Thyroid gland (tissue), 4 donors: ENCODE results near the gene JAG2. TPM values are rescaled to one million over a fixed set of nuclear protein-coding genes. Genes with fewer than 3 reads are reported as not detected.

Experiments used
- DNase-seq, 2 donors: peaks; one replicate each; pipeline ENCODE4 v3.0.0-alpha.2; 2019
- H3K27ac ChIP-seq, 3 donors: fragments of 200-600 bp; sonication (generic); 1 replicate in 2 of 3; 2 replicates in 1 of 3; pipeline ENCODE4 v1.5.1; 2016 to 2019; ENCODE audit warnings: mild to moderate bottlenecking in 1 of 3, moderate library complexity in 1 of 3
- H3K27me3 ChIP-seq: fragments of 200-600 bp; sonication (generic); one replicate; pipeline ENCODE4 v1.5.1; 2019
- H3K36me3 ChIP-seq, 2 donors: fragments of 200-600 bp; sonication (generic); one replicate each; pipeline ENCODE4 v1.5.1; 2016 to 2019
- H3K4me1 ChIP-seq, 2 donors: fragments of 200-600 bp; sonication (generic); one replicate each; pipeline ENCODE4 v1.5.1; 2017 to 2019
- H3K4me3 ChIP-seq, 3 donors: fragments of 200-600 bp; sonication (generic); replicated peaks in 1 of 3; 1 replicate in 2 of 3; 2 replicates in 1 of 3; pipeline ENCODE4 v1.5.1; 2016; ENCODE audit warnings: mild to moderate bottlenecking in 1 of 3
- H3K9me3 ChIP-seq: fragments of 200-600 bp; sonication (generic); one replicate; pipeline ENCODE4 v1.5.1; 2017
- CTCF ChIP-seq, 6 experiments: fragments of 200-600 bp in 3 of 6; fragments of 450-650 bp in 3 of 6; sonication (generic) in 3 of 6; IDR thresholded peaks; one replicate each; pipeline ENCODE4 v1.5.1; 2016 to 2019; ENCODE audit warnings: antibody characterized with exemption in 6 of 6, mild to moderate bottlenecking in 2 of 6, inconsistent platforms in 1 of 6, moderate library complexity in 1 of 6
- POLR2A ChIP-seq, 2 donors: fragments of 450-650 bp; IDR thresholded peaks; one replicate each; pipeline ENCODE4 v1.6.1; 2017; ENCODE audit warnings: antibody characterized with exemption in 2 of 2, mild to moderate bottlenecking in 2 of 2, moderate library complexity in 1 of 2
- WGBS, 2 donors: methylation state at CpG; one replicate each; pipeline ENCODE4 v1.1.5; 2017; 5-methylcytosine and 5-hydroxymethylcytosine counted together
- intact Hi-C: fragments of 100-400 bp; cut with DNase I; formaldehyde crosslinking; loops from one replicate; pipeline ENCODE4 v1.15.1; 2023
- total RNA-seq, 4 donors: library from RNA; depleted of rRNA; stranded (reverse); fragments of >200 nt; gene quantifications; one replicate each; pipeline ENCODE4 v1.2.3, GENCODE V29; 2016

JAG2 gene
- total RNA-seq, 4 donors from 2014 or later = 3.9 to 10.7 (median 5.2) TPM

GRCh38 chr14:105210266-105211025, 41.9 kb upstream of the JAG2 start:
- peaks cover 2 to 15% of the 10 kb centered on the region in 2 donors for H3K4me1 ChIP-seq
- H3K9me3 ChIP-seq = no peaks in the 10 kb centered on the region
- H3K27me3 ChIP-seq = no peaks in the 10 kb centered on the region
- TF ChIP-seq POLR2A (IDR thresholded peaks at IDR 0.05) (no peak), CTCF (IDR thresholded peaks at IDR 0.05) (no peak)
- intact Hi-C loops = no loop called here
- H3K4me3 ChIP-seq = no peak overlapping the region
- 89 to 97% methylated on average over 7 to 18 of the region's 30 CpGs for WGBS, 2 donors
- DNase-seq = no peak
- H3K36me3 ChIP-seq = peaks cover 14 to 16% of the 10 kb centered on the region in 2 donors
- H3K27ac ChIP-seq = no peak overlapping the region

DNA sequence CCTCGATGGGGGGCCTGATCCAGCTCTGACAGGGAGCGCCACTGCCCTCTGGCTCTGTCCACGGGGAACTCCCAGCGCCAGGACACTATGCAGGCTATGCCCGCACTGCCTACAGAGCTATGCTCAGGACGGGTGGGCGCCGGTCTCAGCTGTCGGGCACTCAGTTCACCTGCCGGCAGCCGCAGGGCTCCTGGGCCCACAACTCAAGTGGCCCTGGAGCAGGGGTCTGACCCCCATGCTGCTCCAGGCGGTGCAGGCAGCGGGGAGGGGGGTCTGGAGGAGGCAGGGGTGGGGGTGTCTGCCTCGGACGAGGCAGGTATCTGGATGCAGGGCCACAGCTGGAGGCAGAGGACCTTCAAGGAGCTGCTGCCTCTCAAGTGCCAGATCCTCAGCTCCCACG, 41.1 kb upstream of the JAG2 start:
- intact Hi-C loops = no loop called here
- H3K4me1 ChIP-seq = peaks cover 10 to 23% of the 10 kb centered on the region in 2 donors
- no peak overlapping the region for H3K27ac ChIP-seq
- 88 to 93% methylated on average over 3 to 14 of the region's 16 CpGs for WGBS, 2 donors
- TF ChIP-seq CTCF (IDR thresholded peaks at IDR 0.05) = no peak
- TF ChIP-seq POLR2A (IDR thresholded peaks at IDR 0.05) = no peak
- H3K9me3 ChIP-seq = no peaks in the 10 kb centered on the region
- H3K36me3 ChIP-seq = peaks cover 14 to 16% of the 10 kb centered on the region in 2 donors
- DNase-seq = no peak
- no peaks in the 10 kb centered on the region for H3K27me3 ChIP-seq
- H3K4me3 ChIP-seq = no peak overlapping the region

DNA sequence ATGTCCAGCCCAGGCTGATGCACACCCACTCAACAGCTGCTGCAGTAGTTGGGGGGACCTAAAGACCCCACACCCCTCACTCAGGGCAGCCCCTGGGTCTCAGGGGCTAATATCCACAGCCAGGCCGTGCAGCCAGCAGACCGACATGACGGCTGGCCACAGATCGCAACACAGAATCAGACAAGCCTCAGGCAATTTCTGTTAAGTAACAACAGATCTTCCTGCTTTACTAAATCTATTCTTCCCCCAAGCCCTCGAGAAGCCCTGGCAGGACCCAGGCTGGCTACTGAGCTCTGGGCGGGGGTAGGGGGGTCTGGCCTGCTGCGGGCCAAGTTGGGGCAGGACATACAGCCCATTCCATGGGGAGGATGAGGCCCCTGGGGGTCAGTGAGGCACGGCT, 40.5 kb upstream of the JAG2 start:
- DNase-seq = no peak
- 90 to 100% methylated on average over 6 of the region's 8 CpGs for WGBS, 2 donors
- no peak overlapping the region for H3K27ac ChIP-seq
- H3K9me3 ChIP-seq = no peaks in the 10 kb centered on the region
- intact Hi-C loops = no loop called here
- H3K36me3 ChIP-seq = peaks cover 14 to 16% of the 10 kb centered on the region in 2 donors
- peaks cover 14 to 28% of the 10 kb centered on the region in 2 donors for H3K4me1 ChIP-seq
- no peaks in the 10 kb centered on the region for H3K27me3 ChIP-seq
- H3K4me3 ChIP-seq = no peak overlapping the region
- TF ChIP-seq POLR2A (IDR thresholded peaks at IDR 0.05) (no peak), CTCF (IDR thresholded peaks at IDR 0.05) (no peak)

- Histone ChIP-seq H3K36me3 (peaks cover 14 to 16% of the 10 kb centered on the region in 2 donors), H3K27ac (no peak overlapping the region), H3K27me3 (no peaks in the 10 kb centered on the region), H3K9me3 (no peaks in the 10 kb centered on the region), H3K4me1 (peaks cover 17 to 32% of the 10 kb centered on the region in 2 donors), H3K4me3 (no peak overlapping the region)
- intact Hi-C loops = no loop called here
- DNase-seq = no peak
- TF ChIP-seq CTCF (IDR thresholded peaks at IDR 0.05) (no peak), POLR2A (IDR thresholded peaks at IDR 0.05) (no peak)
- WGBS, 2 donors = 88 to 91% methylated on average over 9 to 12 of the region's 12 CpGs
Observed at GRCh38 chr14:105208738-105209075, 40.1 kb upstream of the JAG2 start.

- no peak overlapping the region for H3K4me3 ChIP-seq
- H3K4me1 ChIP-seq = peaks cover 21 to 38% of the 10 kb centered on the region in 2 donors
- WGBS, 2 donors = 93 to 95% methylated on average over 20 to 25 of the region's 25 CpGs
- H3K27ac ChIP-seq = no peak overlapping the region
- TF ChIP-seq POLR2A (IDR thresholded peaks at IDR 0.05) (no peak), CTCF (IDR thresholded peaks at IDR 0.05) (no peak)
- DNase-seq = no peak
- no peaks in the 10 kb centered on the region for H3K9me3 ChIP-seq
- H3K36me3 ChIP-seq = peaks cover 14 to 16% of the 10 kb centered on the region in 2 donors
- intact Hi-C loops = no loop called here
- no peaks in the 10 kb centered on the region for H3K27me3 ChIP-seq
Observed at GRCh38 chr14:105207996-105208737, 39.6 kb upstream of the JAG2 start.
